GM12891 (cell line): Measurements from ENCODE around the gene SEMA4F.
"Not testable (repeated sequence)": the region's sequence is repeated elsewhere in the genome, so short reads cannot be mapped to it uniquely, and the experiment has no call there.

Experiments used
- PAX5 ChIP-seq: IDR thresholded peaks from 2 replicates; pipeline ENCODE4 v1.6.1; 2011; ENCODE audit warnings: low read length, moderate library complexity, mild to moderate bottlenecking; ENCODE audit not compliant: insufficient read depth, severe bottlenecking
- POLR2A ChIP-seq: IDR thresholded peaks from 2 replicates; pipeline ENCODE4 v1.6.1; 2011; ENCODE audit warnings: low read depth, low read length, control low read depth
- POLR2AphosphoS5 ChIP-seq: IDR thresholded peaks from 2 replicates; pipeline ENCODE4 v1.6.1; 2011; ENCODE audit warnings: low read depth, low read length, control low read depth
- SPI1 ChIP-seq: IDR thresholded peaks from 2 replicates; pipeline ENCODE4 v1.6.1; 2011; ENCODE audit warnings: low read depth, low read length, control low read depth
- TAF1 ChIP-seq: IDR thresholded peaks from 2 replicates; pipeline ENCODE4 v1.6.1; 2011; ENCODE audit warnings: low read depth, low read length, control low read depth

DNA sequence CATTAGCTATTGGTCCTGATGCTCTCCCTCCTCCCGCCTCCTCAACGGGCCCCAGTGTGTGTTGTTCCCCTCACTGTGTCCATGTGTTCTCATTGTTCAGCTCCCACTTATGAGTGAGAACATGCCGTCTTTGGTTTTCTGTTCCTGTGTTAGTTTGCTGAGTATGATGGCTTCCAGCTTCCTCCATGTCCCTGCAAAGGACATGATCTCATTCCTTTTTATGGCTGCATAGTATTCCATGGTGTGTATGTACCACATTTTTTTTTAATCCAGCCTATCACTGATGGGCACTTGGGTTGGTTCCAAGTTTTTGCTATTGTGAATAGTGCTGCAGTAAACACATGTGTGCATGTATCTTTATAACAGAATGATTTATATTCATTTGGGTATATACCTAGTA, 23.6 kb upstream of the SEMA4F start:
- not testable (repeated sequence) for TF ChIP-seq POLR2A, POLR2AphosphoS5, TAF1, SPI1, PAX5
